ENCODE measurements around the gene CFAP45.

CFAP45 gene

GRCh38 chr1:159823406-159823805, 76.6 kb downstream of the CFAP45 start:
- no peak for DNase-seq
